A549 (cell line): ENCODE results near the gene MAPK11. TPM values are rescaled to one million over a fixed set of nuclear protein-coding genes. Genes with fewer than 3 reads are reported as not detected.

ENCODE experiments used
- ATAC-seq, 2 experiments: fragments of 200-7000 bp in 1 of 2; fragments of >200 bp in 1 of 2; cut with Nextera tagmentation in 1 of 2; cut with Tn5 transposase in 1 of 2; 3 replicates each; pipeline versions ENCODE4 v1.8.0 to v1.9.1; 2018 to 2020; ENCODE audit warnings: mild to moderate bottlenecking in 1 of 2, moderate library complexity in 1 of 2
- CTCF ChIA-PET: fragments of 300-600 bp; sonication (Branson Sonifier 250); formaldehyde crosslinking; extraction: SDS; loops from one replicate; lab custom pipeline; 2021; ENCODE audit warnings: antibody characterized with exemption, inconsistent platforms; lab: Yijun Ruan, JAX
- POLR2A ChIA-PET: fragments of 350-600 bp; formaldehyde crosslinking; extraction: SDS; loops from one replicate; lab custom pipeline; 2021; ENCODE audit warnings: antibody characterized with exemption, inconsistent platforms; lab: Yijun Ruan, JAX
- DNase-seq, 2 experiments: peaks; one replicate each; pipeline versions ENCODE4 v3.0.0 to v3.0.0-alpha.2; 2011 to 2016; ENCODE audit warnings: low read depth in 1 of 2, low spot score in 1 of 2
- FAIRE-seq: peaks from 2 replicates; lab custom pipeline; 2011; peaks lifted over from hg19 to GRCh38; lab: Jason Lieb, UNC
- H3K27ac ChIP-seq, 2 experiments: fragments of >200 bp; sonication (Bioruptor Twin); formaldehyde crosslinking; 3 replicates each; pipeline ENCODE4 v1.5.1; 2016 to 2017
- H3K4me1 ChIP-seq: fragments of >200 bp; sonication (Bioruptor Twin); formaldehyde crosslinking; 3 replicates; pipeline ENCODE4 v1.6.1; 2016
- H3K4me2 ChIP-seq: fragments of >200 bp; sonication (Bioruptor Twin); formaldehyde crosslinking; 3 replicates; pipeline ENCODE4 v1.6.1; 2016
- H3K4me3 ChIP-seq: fragments of >200 bp; sonication (Bioruptor Twin); formaldehyde crosslinking; 3 replicates; pipeline ENCODE4 v1.5.1; 2016
- H3K9me3 ChIP-seq: fragments of >200 bp; sonication (Bioruptor Twin); formaldehyde crosslinking; 3 replicates; pipeline ENCODE4 v1.6.1; 2016
- CBX8 ChIP-seq: fragments of 200-600 bp; sonication (generic); IDR thresholded peaks from 2 replicates; pipeline ENCODE4 v1.6.1; 2016
- CEBPB ChIP-seq, 2 experiments: fragments of >200 bp in 1 of 2; sonication (Bioruptor Twin) in 1 of 2; formaldehyde crosslinking in 1 of 2; IDR thresholded peaks; 2 replicates each; pipeline ENCODE4 v1.6.1; 2012 to 2016
- EHF ChIP-seq: fragments of 250-450 bp; sonication (Bioruptor Pico); IDR thresholded peaks from 2 replicates; pipeline ENCODE4 v1.5.0; 2020; ENCODE audit warnings: mild to moderate bottlenecking
- EP300 ChIP-seq, 2 experiments: fragments of >200 bp; sonication (Bioruptor Twin); formaldehyde crosslinking; IDR thresholded peaks; 2 replicates in 1 of 2; 3 replicates in 1 of 2; pipeline ENCODE4 v1.6.1; 2016 to 2017
- ESRRA ChIP-seq: fragments of 150-350 bp; IDR thresholded peaks from 2 replicates; pipeline ENCODE4 v1.6.1; 2014; ENCODE audit warnings: mild to moderate bottlenecking, low read length, borderline replicate concordance
- FOSL2 ChIP-seq, 2 experiments: fragments of 450-650 bp in 1 of 2; fragments of >200 bp in 1 of 2; sonication (Bioruptor Twin) in 1 of 2; formaldehyde crosslinking; IDR thresholded peaks; 2 replicates each; pipeline versions ENCODE4 v1.5.0 to v1.6.1; 2016 to 2020; ENCODE audit warnings: mild to moderate bottlenecking in 1 of 2, moderate library complexity in 1 of 2
- FOXS1 ChIP-seq: fragments of 250-450 bp; sonication (Bioruptor Pico); IDR thresholded peaks from 2 replicates; pipeline ENCODE4 v1.5.0; 2020; ENCODE audit warnings: mild to moderate bottlenecking, moderate library complexity
- HOXB5 ChIP-seq: fragments of 250-450 bp; sonication (Bioruptor Pico); IDR thresholded peaks from 2 replicates; pipeline ENCODE4 v1.5.0; 2020; ENCODE audit warnings: mild to moderate bottlenecking, moderate library complexity
- MAZ ChIP-seq: fragments of 150-350 bp; IDR thresholded peaks from 2 replicates; pipeline ENCODE4 v1.6.1; 2014; ENCODE audit warnings: antibody characterized with exemption, low read depth, low read length, borderline replicate concordance
- NR3C1 ChIP-seq: fragments of >200 bp; sonication (Bioruptor Twin); formaldehyde crosslinking; IDR thresholded peaks from 3 replicates; pipeline ENCODE4 v1.6.1; 2017
- PHF8 ChIP-seq: fragments of 200-600 bp; sonication (generic); IDR thresholded peaks from 2 replicates; pipeline ENCODE4 v1.6.1; 2016; ENCODE audit warnings: low read depth, mild to moderate bottlenecking, antibody characterized with exemption, moderate library complexity, borderline replicate concordance
- RAD21 ChIP-seq, 2 experiments: fragments of >200 bp in 1 of 2; sonication (Bioruptor Twin) in 1 of 2; formaldehyde crosslinking in 1 of 2; IDR thresholded peaks in 1 of 2; conservative IDR thresholded peaks in 1 of 2; 2 replicates in 1 of 2; 3 replicates in 1 of 2; pipeline ENCODE4 v1.6.1; 2012 to 2018; ENCODE audit warnings: inconsistent platforms in 1 of 2
- REST ChIP-seq: fragments of 200-600 bp; sonication (generic); IDR thresholded peaks from 2 replicates; pipeline ENCODE4 v1.6.1; 2016; ENCODE audit warnings: antibody characterized with exemption, mild to moderate bottlenecking, moderate library complexity
- RFX5 ChIP-seq: fragments of 450-650 bp; IDR thresholded peaks from 2 replicates; pipeline ENCODE4 v1.7.1; 2014; ENCODE audit warnings: antibody characterized with exemption, mild to moderate bottlenecking, moderate library complexity
- SMC3 ChIP-seq: fragments of >200 bp; sonication (Bioruptor Twin); formaldehyde crosslinking; IDR thresholded peaks from 3 replicates; pipeline ENCODE4 v1.6.1; 2018; ENCODE audit warnings: inconsistent platforms
- SREBF2 ChIP-seq: fragments of 450-650 bp; IDR thresholded peaks from 2 replicates; pipeline ENCODE4 v1.6.1; 2014; ENCODE audit warnings: mild to moderate bottlenecking, moderate library complexity
- ZC3H11A ChIP-seq: fragments of 450-650 bp; IDR thresholded peaks from 2 replicates; pipeline ENCODE4 v1.6.1; 2014; ENCODE audit warnings: antibody characterized with exemption, mild to moderate bottlenecking
- WGBS: methylation state at CpG from one replicate; pipeline ENCODE4 v1.1.6; 2017; ENCODE audit errors: missing lambda C conversion rate; 5-methylcytosine and 5-hydroxymethylcytosine counted together
- polyA plus RNA-seq, 4 experiments: library from polyadenylated mRNA; depleted of rRNA in 3 of 4; stranded (reverse); fragments of >200 nt; fragmentation: RNase III in 1 of 4; extraction: RNeasy Plus Mini Kit Qiagen cat#74134 plus additional on column Dnase treatment in 1 of 4; gene quantifications; 2 replicates in 3 of 4; 3 replicates in 1 of 4; pipeline ENCODE4 v1.2.3, GENCODE V29; 2011 to 2017
- TF ChIP-seq, protein P1 (sequence below): fragments of >200 bp; sonication (Bioruptor Twin); formaldehyde crosslinking; IDR thresholded peaks from 2 replicates; pipeline ENCODE4 v1.6.1; 2016

Gene MAPK11
- polyA plus RNA-seq, 2 of the 4 experiments (the other 2 are of a cell fraction): 1.6 to 5.5 TPM

DNA sequence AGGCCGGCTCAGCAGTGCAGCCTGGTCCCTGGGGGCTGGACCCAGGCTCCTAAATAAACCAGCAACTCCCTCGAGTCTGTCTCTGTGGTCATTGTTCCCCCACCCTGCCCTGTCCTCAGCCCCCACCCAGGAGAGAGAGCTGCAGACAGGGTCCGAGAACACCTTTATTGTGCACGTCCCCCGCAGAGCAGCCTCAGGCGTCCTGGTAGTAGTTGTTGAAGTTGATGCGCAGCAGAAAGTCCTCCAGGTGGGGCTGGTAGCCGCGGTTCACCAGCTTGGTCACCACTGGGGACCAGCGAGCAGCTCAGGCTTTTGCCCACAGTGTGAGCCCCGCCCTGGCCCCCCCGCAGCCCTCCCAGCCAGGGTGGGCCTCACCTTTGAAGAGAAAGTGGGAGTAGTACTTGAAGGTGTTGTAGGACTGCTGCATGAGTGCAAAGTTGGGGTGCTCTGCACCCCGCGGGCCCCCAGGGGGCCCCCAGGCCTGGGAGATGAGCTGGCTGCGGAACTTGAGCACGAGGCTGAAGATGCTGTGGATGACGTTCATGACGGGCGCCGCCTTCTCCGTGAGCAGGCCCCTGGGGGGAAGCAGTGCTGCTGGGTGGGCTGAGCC is 52.5 kb downstream of the MAPK11 start (continued):
- TF ChIP-seq MAZ: no peak
- TF ChIP-seq FOXS1 (CRISPR knock-in tag): no peak
- TF ChIP-seq PHF8: no peak
- no peak for TF ChIP-seq SMC3
- TF ChIP-seq ESRRA: no peak
- no peak for TF ChIP-seq RFX5
- no peak for TF ChIP-seq EHF
- TF ChIP-seq, all 56 proteins: peak for 0

DNA sequence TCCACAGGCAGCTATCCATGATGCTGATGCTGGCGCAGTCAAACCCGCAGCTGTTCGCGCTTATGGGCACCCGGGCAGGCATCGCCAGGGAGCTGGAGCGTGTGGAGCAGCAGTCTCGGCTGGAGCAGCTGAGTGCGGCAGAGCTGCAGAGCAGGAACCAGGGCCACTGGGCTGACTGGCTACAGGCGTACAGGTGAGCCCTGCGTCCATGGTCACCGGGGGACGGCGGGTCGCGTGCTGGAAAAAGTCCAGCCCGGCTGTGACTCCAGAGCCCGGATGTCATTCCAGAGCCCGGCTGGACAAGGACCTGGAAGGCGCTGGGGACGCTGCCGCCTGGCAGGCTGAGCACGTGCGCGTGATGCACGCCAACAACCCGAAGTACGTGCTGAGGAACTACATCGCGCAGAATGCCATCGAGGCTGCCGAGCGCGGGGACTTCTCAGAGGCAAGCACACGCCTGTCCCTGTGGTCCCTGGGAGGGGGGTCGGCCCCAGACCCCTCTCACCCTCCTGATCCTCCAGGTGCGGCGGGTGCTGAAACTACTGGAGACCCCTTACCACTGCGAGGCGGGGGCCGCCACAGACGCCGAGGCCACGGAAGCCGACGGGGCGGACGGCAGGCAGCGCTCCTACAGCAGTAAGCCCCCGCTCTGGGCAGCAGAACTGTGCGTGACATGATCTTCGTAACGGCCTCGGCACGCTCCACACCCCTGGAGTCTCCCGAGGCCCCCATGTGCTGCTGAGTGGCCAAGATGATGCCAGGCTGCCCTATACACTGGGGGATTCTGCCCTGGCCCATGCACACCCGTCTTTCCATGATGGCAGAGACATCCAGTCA is 53.3 kb downstream of the MAPK11 start:
- no peak for DNase-seq
- FAIRE-seq: no peak
- ChIA-PET CTCF (interaction anchor here (0.6 to 1.6 kb wide), 3 partner anchors 13 to 24 kb away, joined by 4 read pairs; no protein-coding TSS in a partner anchor), POLR2A (no interaction called here)
- ATAC-seq: no peak
- H3K4me3 ChIP-seq: no peak overlapping the region
- H3K4me1 ChIP-seq: no peaks in the 10 kb centered on the region
- 97% methylated on average over 14 of the region's 57 CpGs for WGBS
- no peak overlapping the region for H3K27ac ChIP-seq
- H3K9me3 ChIP-seq: no peaks in the 10 kb centered on the region
- TF ChIP-seq SMC3: no peak
- TF ChIP-seq NR3C1: no peak
- TF ChIP-seq HOXB5 (CRISPR knock-in tag): no peak
- TF ChIP-seq REST: no peak
- TF ChIP-seq SREBF2: no peak
- no peak for TF ChIP-seq FOSL2 (IDR thresholded peaks at IDR 0.05)
- TF ChIP-seq FOSL2 (CRISPR knock-in tag; IDR thresholded peaks at IDR 0.05): no peak
- no peak for TF ChIP-seq EP300 (IDR thresholded peaks at IDR 0.05)
- TF ChIP-seq CEBPB (IDR thresholded peaks at IDR 0.05): no peak
- TF ChIP-seq CBX8: no peak
- no peak for TF ChIP-seq RAD21 (conservative IDR thresholded peaks at IDR 0.05 in 1 of 2, IDR thresholded peaks at IDR 0.05 in 1 of 2)
- H3K4me2 ChIP-seq: no peak overlapping the region

- Histone ChIP-seq H3K4me3 (no peak overlapping the region), H3K4me2 (no peak overlapping the region), H3K9me3 (no peaks in the 10 kb centered on the region), H3K27ac (no peak overlapping the region), H3K4me1 (no peaks in the 10 kb centered on the region)
- 78% methylated on average over 6 of the region's 15 CpGs for WGBS
- POLR2A ChIA-PET: no interaction called here
- CTCF ChIA-PET: interaction anchor here (0.6 to 1.9 kb wide), 6 partner anchors 14 to 73 kb away, joined by 3 to 10 read pairs (median 4); no protein-coding TSS in a partner anchor
- FAIRE-seq (no peak), DNase-seq (no peak), ATAC-seq (no peak)
- TF ChIP-seq, protein P1, sequence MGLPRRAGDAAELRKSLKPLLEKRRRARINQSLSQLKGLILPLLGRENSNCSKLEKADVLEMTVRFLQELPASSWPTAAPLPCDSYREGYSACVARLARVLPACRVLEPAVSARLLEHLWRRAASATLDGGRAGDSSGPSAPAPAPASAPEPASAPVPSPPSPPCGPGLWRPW: no peak
- TF ChIP-seq FOXS1 (CRISPR knock-in tag) (no peak), ZC3H11A (no peak)
These were observed 54.0 kb downstream of the MAPK11 start for GRCh38 chr22:50216055-50216683.
